GM23338 (cell line): ENCODE results near the gene PAEP.

ENCODE experiments used
- CTCF ChIP-seq, 2 experiments: fragments of 200-600 bp in 1 of 2; sonication (generic) in 1 of 2; conservative IDR thresholded peaks; 2 replicates each; pipeline versions ENCODE4 v1.5.1 to v1.6.1; 2016 to 2017; ENCODE audit warnings: antibody characterized with exemption in 2 of 2, low read depth in 2 of 2, mild to moderate bottlenecking in 2 of 2, moderate library complexity in 1 of 2
- EZH2 ChIP-seq: fragments of 200-600 bp; sonication (generic); IDR thresholded peaks from one replicate; pipeline ENCODE4 v1.8.0; 2017; ENCODE audit warnings: antibody characterized with exemption, mild to moderate bottlenecking, low read depth; ENCODE audit not compliant: unreplicated experiment
- EZH2phosphoT487 ChIP-seq: fragments of 200-600 bp; sonication (generic); IDR thresholded peaks from one replicate; pipeline ENCODE4 v1.8.1; 2018; ENCODE audit warnings: antibody characterized with exemption; ENCODE audit not compliant: unreplicated experiment
- JUNB ChIP-seq: IDR thresholded peaks from one replicate; pipeline ENCODE4 v1.6.1; 2016; ENCODE audit warnings: antibody characterized with exemption; ENCODE audit not compliant: unreplicated experiment
- POLR2AphosphoS5 ChIP-seq: IDR thresholded peaks from 2 replicates; pipeline ENCODE4 v1.6.1; 2016; ENCODE audit warnings: antibody characterized with exemption, low read depth
- REST ChIP-seq: IDR thresholded peaks from one replicate; pipeline ENCODE4 v1.6.1; 2018; ENCODE audit warnings: antibody characterized with exemption; ENCODE audit not compliant: unreplicated experiment
- ZNF114 ChIP-seq: fragments of 250-450 bp; sonication (Bioruptor Pico); IDR thresholded peaks from 2 replicates; pipeline ENCODE4 v1.5.0; 2020; ENCODE audit warnings: mild to moderate bottlenecking, moderate library complexity

- TF ChIP-seq CTCF (conservative IDR thresholded peaks at IDR 0.05; ENCODE audit: low read depth in 2 of 2): no peak
- TF ChIP-seq REST: no peak
- no peak for TF ChIP-seq EZH2
- TF ChIP-seq POLR2AphosphoS5: no peak
- TF ChIP-seq ZNF114 (CRISPR knock-in tag): no peak
- no peak for TF ChIP-seq JUNB
- TF ChIP-seq EZH2phosphoT487: no peak
Measured at GRCh38 chr9:135563039-135563476, 1.5 kb downstream of the PAEP start.
